Right forelimb (tissue), 1 donor: Measurements from ENCODE around the gene HTT-AS.

Experiments
- DNase-seq: peaks from one replicate; pipeline ENCODE4 v3.0.0-alpha.2; 2018

Gene HTT-AS

DNA sequence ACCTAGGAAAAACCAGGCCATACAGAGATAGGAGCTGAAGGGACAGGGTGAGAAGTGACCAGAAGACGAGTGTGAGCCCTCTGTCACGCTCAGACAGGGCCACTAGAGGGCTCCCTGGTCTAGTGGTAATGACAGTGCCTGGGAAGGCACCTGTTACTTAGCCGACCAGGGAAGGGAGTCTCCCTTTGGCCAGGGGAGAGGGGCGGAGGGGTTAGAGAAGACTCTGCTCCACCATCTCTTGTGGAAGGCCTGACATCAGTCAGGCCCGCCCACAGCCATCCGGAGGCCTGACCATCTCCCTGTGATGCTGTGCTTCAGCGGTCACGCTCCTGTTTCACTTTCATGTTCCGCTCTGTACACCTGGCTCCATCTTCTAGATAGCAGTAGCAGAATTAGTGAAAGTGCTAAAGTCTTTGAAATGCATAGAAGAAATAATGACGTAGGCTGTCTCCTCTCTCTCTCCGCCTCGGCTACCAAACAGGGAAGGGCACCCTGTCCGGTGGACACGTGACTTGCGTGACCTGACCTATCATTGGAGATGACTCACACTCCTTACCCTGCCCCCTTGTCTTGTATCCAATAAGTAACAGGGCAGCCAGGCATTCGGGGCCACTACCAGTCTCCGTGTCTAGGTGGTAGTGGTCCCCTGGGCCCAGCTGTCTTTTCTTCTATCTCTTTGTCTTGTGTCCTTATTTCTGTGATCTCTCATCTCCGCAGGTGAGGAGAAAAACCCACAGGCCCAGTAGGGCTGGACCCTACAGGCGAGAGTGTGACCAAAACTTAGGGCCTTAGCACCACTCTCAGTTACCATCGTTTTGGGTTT is 26.7 kb downstream of the HTT-AS start:
- peak; percentile 63 for DNase-seq

- no peak for DNase-seq
Observed at GRCh38 chr4:3046623-3047022, 27.7 kb downstream of the HTT-AS start.

GRCh38 chr4:3046162-3046561 is 28.2 kb downstream of the HTT-AS start:
- DNase-seq, result no peak

- no peak for DNase-seq
Observed at GRCh38 chr4:3044870-3045819, 29.2 kb downstream of the HTT-AS start.

DNA sequence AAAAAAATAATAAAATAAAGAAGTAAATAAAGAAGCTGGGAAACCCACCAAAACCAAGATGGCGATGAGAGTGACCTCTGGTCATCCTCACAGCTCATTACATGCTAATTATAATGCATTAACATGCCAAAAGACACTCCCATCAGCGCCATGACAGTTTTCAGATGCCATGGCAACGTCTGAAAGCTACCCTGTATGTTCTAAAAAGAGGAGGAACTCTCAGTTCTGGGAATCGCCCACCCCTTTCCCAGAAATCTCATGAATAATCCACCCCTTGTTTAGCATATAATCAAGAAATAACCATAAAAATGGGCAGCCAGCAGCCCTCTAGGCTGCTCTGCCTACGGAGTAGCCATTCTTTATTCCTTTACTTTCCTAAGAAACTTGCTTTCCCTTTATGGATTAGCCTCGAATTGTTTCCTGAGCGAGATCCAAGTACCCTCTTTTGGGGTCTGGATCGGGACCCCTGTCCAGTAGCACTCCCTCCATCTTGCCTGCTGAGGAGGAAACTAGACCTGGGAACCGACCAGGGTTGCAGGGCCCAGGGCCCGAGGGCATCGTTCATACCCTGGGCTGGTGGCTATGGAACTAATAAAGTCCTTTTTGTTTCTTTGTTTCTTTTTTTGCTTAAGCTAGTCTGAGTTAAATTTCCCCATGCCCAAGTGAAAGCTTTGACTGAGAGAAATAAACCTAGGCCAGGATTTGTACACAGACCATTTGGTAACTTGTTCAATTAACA is 30.9 kb downstream of the HTT-AS start:
- no peak for DNase-seq

DNA sequence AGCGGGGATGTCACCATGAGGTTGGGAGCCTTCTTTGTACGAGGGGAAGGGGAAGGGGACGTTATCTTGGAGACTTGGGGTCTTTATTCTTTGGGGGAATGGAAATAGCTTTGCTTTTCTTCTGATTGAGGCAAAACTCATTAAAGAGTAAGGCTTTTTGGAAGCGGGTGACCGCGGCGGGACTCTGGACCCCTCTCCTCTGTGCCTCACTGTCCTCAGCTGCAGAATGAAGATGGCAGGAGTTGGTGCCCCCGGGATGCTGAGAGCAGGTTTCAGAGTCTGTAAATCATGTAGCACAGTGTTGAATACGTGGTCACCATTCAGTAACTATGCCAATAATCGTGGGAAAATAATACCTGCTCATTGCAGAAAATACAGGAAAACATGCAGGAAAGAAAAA is 32.1 kb downstream of the HTT-AS start:
- no peak for DNase-seq

DNA sequence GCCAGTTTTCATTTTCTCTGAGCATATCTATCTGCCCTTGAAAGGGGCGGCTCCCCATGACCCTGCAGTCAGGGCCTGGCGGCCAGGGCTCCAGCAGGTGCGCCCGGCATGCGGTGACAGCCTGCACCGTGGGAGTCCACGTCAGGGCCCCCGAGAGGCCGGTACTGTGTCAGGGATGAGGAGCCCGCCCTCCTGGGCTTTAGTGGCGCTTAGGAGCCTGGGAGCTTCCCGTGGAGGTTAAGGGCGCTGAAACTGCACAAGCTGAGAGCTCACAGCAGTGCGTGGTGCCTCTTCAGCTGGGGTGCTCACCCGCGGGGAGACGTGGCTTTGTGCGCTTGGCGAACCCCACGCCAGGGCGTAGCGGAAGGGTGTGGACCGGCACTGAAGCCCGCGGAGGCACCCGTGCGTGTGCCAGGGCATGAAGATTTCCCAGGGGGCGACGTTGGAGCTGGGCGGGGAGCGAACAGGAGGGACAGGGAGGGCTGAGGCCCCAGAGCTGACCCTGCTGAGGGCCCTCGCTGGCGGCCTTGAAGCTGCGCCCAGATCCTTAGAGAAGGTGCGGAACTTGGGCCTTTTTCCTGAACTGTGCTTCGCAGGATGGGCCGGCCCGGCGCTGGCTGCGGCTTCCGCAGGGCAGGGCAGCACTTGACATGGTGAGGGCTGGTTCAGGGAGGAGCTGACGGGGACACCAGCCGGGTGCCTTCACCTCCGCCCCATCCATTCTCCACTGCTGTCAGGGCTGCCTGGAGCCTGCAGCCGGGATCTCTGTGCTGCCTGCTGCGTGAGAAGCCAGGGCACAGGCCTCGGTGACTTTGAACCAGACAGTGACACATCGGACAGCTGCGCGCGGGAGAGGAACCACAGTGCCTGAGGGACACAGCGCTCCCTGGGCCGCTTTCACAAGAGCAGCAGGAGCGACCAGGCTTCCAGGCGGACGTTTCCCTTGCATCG is 32.9 kb downstream of the HTT-AS start:
- DNase-seq, result peak; percentile 61

- no peak for DNase-seq
Observed at GRCh38 chr4:3040452-3041191, 33.7 kb downstream of the HTT-AS start.

- DNase-seq, result no peak
Observed at GRCh38 chr4:3039706-3040366, 34.5 kb downstream of the HTT-AS start.

GRCh38 chr4:3037957-3038461 is 36.3 kb downstream of the HTT-AS start:
- DNase-seq, result peak; percentile 56

- no peak for DNase-seq
Observed at GRCh38 chr4:3036131-3036952, 38.0 kb downstream of the HTT-AS start.

DNA sequence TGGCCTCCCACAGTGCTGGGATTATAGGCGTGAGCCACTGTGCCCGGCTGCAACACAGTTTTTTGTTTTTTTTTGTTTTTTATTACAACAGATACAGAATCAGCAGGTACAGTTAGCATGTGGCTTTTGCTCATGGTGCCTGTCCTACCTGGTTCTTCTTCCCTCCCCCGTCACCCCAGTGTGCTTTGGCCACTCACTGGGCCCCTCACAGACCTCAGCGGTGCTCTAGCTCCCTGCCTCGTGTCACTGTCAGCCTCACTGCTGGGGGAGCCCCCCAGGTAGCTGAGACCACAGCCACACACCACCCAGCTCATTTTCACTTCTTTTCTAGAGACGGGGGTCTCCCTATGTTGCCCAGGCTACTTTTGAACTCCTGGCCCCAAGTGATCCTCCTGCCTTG is 38.7 kb downstream of the HTT-AS start:
- DNase-seq, result no peak

DNA sequence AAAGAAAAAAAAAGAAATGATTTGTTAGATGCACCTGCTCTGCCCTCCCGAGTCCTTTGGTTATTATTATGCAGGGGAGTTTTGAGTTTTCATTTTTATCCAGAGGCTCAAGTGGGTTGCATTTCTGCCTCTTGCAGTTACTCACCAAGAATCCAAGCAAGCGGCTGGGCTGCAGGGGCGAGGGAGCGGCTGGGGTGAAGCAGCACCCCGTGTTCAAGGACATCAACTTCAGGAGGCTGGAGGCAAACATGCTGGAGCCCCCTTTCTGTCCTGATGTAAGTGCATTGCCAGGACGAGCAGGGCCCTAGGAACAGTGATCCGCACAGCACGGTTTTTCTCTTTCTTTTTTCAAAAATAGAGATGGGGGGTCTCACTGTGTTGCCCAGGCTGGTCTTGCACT is 39.1 kb downstream of the HTT-AS start:
- DNase-seq, result no peak

DNA sequence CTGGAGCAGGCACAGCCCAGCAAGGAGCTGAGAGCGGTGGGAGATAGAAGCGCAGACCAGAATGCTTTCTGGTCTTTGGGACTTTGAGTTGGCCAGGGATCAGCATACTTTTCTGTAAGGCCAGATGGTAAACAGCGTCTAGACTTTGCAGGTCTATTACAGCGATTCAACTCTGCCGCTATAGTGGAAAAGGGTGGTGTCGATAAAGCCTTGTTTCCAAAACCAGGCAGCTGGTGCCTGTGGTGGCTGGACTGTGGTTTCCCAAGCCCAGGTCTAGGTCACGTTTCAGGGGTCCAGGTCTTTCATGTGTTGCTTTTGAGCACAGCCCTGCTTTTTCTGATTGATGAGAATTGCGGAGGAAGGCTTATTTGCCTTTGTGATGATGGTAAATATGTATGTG is 40.1 kb downstream of the HTT-AS start:
- DNase-seq, result no peak

GRCh38 chr4:3031357-3032082 is 42.8 kb downstream of the HTT-AS start:
- DNase-seq, result no peak

GRCh38 chr4:3030566-3031356 is 43.6 kb downstream of the HTT-AS start:
- no peak for DNase-seq

GRCh38 chr4:3029464-3029863 is 44.9 kb downstream of the HTT-AS start:
- no peak for DNase-seq

DNA sequence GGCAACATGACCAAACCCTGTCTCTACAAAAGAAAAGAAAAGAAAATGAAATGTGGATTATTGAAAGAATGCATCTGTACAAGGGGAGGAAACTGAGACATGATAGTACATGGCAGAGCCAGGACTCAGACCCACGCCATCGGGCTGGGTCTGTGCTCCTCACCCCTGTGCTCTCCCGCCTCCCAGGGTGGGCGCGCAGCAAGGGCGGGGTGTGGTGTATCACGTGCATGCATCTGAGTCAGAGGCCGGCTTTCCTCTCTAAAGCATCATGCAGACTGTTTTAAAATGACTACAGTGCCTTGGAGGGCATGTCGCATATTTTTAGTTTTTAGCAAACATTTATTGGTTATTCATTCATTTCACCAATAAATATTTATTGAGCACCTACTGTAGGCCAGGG is 47.8 kb downstream of the HTT-AS start:
- DNase-seq, result no peak
